ENCODE results near the gene EMC10.
A peak's percentile ranks its signal among the peaks of the same experiment; 100 is the strongest.

GRCh38 chr19:50461066-50461875 lies 15.0 kb upstream of the EMC10 start:
- TF ChIP-seq POLR2A (IDR thresholded peaks at IDR 0.05) (no peak), POLR2AphosphoS5 (IDR thresholded peaks at IDR 0.05) (no peak)
- TF ChIP-seq, protein P1, sequence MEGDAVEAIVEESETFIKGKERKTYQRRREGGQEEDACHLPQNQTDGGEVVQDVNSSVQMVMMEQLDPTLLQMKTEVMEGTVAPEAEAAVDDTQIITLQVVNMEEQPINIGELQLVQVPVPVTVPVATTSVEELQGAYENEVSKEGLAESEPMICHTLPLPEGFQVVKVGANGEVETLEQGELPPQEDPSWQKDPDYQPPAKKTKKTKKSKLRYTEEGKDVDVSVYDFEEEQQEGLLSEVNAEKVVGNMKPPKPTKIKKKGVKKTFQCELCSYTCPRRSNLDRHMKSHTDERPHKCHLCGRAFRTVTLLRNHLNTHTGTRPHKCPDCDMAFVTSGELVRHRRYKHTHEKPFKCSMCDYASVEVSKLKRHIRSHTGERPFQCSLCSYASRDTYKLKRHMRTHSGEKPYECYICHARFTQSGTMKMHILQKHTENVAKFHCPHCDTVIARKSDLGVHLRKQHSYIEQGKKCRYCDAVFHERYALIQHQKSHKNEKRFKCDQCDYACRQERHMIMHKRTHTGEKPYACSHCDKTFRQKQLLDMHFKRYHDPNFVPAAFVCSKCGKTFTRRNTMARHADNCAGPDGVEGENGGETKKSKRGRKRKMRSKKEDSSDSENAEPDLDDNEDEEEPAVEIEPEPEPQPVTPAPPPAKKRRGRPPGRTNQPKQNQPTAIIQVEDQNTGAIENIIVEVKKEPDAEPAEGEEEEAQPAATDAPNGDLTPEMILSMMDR (IDR thresholded peaks at IDR 0.05), result peak; percentile 37 to 83 (median 70)

All from prostate gland (tissue), 2 donors.